Loucy (cell line): ENCODE data around the gene KCTD11.

ENCODE experiments used
- EZH2phosphoT487 ChIP-seq: fragments of 200-600 bp; IDR thresholded peaks from 2 replicates; pipeline ENCODE4 v1.6.1; 2018; ENCODE audit warnings: antibody characterized with exemption, mild to moderate bottlenecking, moderate library complexity, borderline replicate concordance
- TF ChIP-seq, protein P1 (sequence below): fragments of 200-600 bp; sonication (generic); conservative IDR thresholded peaks from 2 replicates; pipeline ENCODE4 v1.5.1; 2014; ENCODE audit warnings: mild to moderate bottlenecking, antibody characterized with exemption, low read length

DNA sequence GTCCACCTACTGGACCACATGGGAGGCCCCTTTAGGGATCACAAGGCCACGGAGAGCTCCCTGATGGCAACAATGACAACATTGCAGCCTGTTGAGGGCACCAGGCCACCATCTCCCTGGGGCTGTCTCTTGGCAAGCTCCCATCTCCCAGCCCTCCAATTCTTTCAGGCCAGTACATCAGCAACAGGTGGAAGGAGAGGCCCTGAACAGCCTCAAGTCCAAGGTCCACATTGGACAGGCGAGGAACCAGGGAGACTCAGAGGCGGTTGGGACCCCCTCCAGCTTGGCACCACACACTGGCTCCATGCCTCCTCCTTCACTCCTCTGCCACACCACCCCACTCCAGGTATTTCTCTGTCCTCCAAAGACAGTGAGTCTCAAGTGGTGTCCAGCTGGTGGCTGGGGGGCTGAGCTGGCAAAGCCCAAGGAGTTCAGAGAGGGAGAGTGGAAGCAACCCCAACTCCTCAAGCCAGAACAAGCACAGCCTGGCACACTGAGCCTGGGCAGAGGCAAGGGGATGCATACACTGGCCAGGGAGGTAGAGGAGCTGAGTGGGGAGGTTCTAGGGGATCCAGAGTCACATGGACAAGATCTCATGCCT, 16.9 kb upstream of the KCTD11 start:
- TF ChIP-seq, protein P1, sequence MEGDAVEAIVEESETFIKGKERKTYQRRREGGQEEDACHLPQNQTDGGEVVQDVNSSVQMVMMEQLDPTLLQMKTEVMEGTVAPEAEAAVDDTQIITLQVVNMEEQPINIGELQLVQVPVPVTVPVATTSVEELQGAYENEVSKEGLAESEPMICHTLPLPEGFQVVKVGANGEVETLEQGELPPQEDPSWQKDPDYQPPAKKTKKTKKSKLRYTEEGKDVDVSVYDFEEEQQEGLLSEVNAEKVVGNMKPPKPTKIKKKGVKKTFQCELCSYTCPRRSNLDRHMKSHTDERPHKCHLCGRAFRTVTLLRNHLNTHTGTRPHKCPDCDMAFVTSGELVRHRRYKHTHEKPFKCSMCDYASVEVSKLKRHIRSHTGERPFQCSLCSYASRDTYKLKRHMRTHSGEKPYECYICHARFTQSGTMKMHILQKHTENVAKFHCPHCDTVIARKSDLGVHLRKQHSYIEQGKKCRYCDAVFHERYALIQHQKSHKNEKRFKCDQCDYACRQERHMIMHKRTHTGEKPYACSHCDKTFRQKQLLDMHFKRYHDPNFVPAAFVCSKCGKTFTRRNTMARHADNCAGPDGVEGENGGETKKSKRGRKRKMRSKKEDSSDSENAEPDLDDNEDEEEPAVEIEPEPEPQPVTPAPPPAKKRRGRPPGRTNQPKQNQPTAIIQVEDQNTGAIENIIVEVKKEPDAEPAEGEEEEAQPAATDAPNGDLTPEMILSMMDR = no peak
- no peak for TF ChIP-seq EZH2phosphoT487
